OCI-LY1 (cell line): ENCODE measurements around the gene CORIN.

Experiments
- CTCF ChIP-seq: fragments of 200-600 bp; sonication (generic), shearing (Covaris generic); IDR thresholded peaks from 2 replicates; pipeline ENCODE4 v1.5.1; 2017; ENCODE audit warnings: mild to moderate bottlenecking, antibody characterized with exemption, low read length, moderate library complexity, mixed read lengths
- EZH2 ChIP-seq: fragments of 200-600 bp; sonication (generic), shearing (Covaris generic); IDR thresholded peaks from 2 replicates; pipeline ENCODE4 v1.8.0; 2017; ENCODE audit warnings: borderline replicate concordance, mixed run types, mild to moderate bottlenecking, antibody characterized with exemption, low read length, moderate library complexity, mixed read lengths

- TF ChIP-seq CTCF (no peak), EZH2 (no peak)
These were observed 284.3 kb downstream of the CORIN start for GRCh38 chr4:47553329-47554125.
